Type B pancreatic cell (in vitro differentiated cells): ENCODE measurements around the gene PAIP2B. TPM values are rescaled to one million over a fixed set of nuclear protein-coding genes. Genes with fewer than 3 reads are reported as not detected.
"Not testable (repeated sequence)": the region's sequence is repeated elsewhere in the genome, so short reads cannot be mapped to it uniquely, and the experiment has no call there.

Experiments used
- DNase-seq: peaks from one replicate; pipeline ENCODE4 v3.0.0; 2021; ENCODE audit warnings: mixed read lengths; ENCODE audit not compliant: unreplicated experiment; ENCODE audit errors: extremely low spot score
- H3K27ac Mint-ChIP-seq: 2 replicates; pipeline ENCODE4 v1.8.0; 2021; ENCODE audit warnings: mild to moderate bottlenecking, mixed read lengths
- H3K27me3 Mint-ChIP-seq: 2 replicates; pipeline ENCODE4 v1.8.0; 2021; ENCODE audit warnings: mixed read lengths
- H3K36me3 Mint-ChIP-seq: 2 replicates; pipeline ENCODE4 v1.8.0; 2021; ENCODE audit warnings: mixed read lengths
- H3K4me1 Mint-ChIP-seq: one replicate; pipeline ENCODE4 v1.8.0; 2021; ENCODE audit warnings: mixed read lengths; ENCODE audit not compliant: unreplicated experiment
- H3K4me3 Mint-ChIP-seq: 2 replicates; pipeline ENCODE4 v1.8.0; 2021; ENCODE audit warnings: mild to moderate bottlenecking, mixed read lengths
- H3K9me3 Mint-ChIP-seq: 2 replicates; pipeline ENCODE4 v1.8.0; 2021; ENCODE audit warnings: mixed read lengths
- CTCF ChIP-seq: fragments of 200-600 bp; sonication (generic); conservative IDR thresholded peaks from 2 replicates; pipeline ENCODE4 v1.5.0; 2021; ENCODE audit warnings: antibody characterized with exemption, mild to moderate bottlenecking
- total RNA-seq: library from RNA; stranded (reverse); gene quantifications from 2 replicates; pipeline ENCODE4 v1.2.1, GENCODE V29; 2021; ENCODE audit warnings: low replicate concordance

Gene PAIP2B
- total RNA-seq, 1 donor from 2014 or later = 13.7 TPM

GRCh38 chr2:71244302-71244660, 17.4 kb upstream of the PAIP2B start:
- no peak for TF ChIP-seq CTCF
- Mint-ChIP-seq H3K4me3 (no peak overlapping the region), H3K27me3 (peaks cover 22% of the 10 kb centered on the region), H3K4me1 (no peaks in the 10 kb centered on the region), H3K9me3 (no peaks in the 10 kb centered on the region), H3K36me3 (no peaks in the 10 kb centered on the region), H3K27ac (no peak overlapping the region)
- no peak for DNase-seq

GRCh38 chr2:71243634-71244301, 16.9 kb upstream of the PAIP2B start:
- no peak for DNase-seq
- TF ChIP-seq CTCF = no peak
- Mint-ChIP-seq H3K27me3 (peaks cover 17% of the 10 kb centered on the region), H3K4me1 (no peaks in the 10 kb centered on the region), H3K4me3 (no peak overlapping the region), H3K9me3 (no peaks in the 10 kb centered on the region), H3K36me3 (no peaks in the 10 kb centered on the region), H3K27ac (no peak overlapping the region)

- H3K4me3 Mint-ChIP-seq = no peak overlapping the region
- H3K4me1 Mint-ChIP-seq = no peaks in the 10 kb centered on the region
- H3K36me3 Mint-ChIP-seq = no peaks in the 10 kb centered on the region
- H3K27ac Mint-ChIP-seq = no peak overlapping the region
- TF ChIP-seq CTCF = no peak
- no peaks in the 10 kb centered on the region for H3K9me3 Mint-ChIP-seq
- H3K27me3 Mint-ChIP-seq = peaks cover 17% of the 10 kb centered on the region
- DNase-seq = no peak
Observed at GRCh38 chr2:71240794-71241193, 13.9 kb upstream of the PAIP2B start.

GRCh38 chr2:71238089-71238488, 11.2 kb upstream of the PAIP2B start:
- no peak overlapping the region for H3K27ac Mint-ChIP-seq
- peaks cover 15% of the 10 kb centered on the region for H3K27me3 Mint-ChIP-seq
- no peak for TF ChIP-seq CTCF
- H3K9me3 Mint-ChIP-seq = no peaks in the 10 kb centered on the region
- no peak overlapping the region for H3K4me3 Mint-ChIP-seq
- DNase-seq = no peak
- H3K36me3 Mint-ChIP-seq = no peaks in the 10 kb centered on the region
- H3K4me1 Mint-ChIP-seq = no peaks in the 10 kb centered on the region

- DNase-seq = no peak
- Mint-ChIP-seq H3K27me3 (peaks cover 13% of the 10 kb centered on the region), H3K4me3 (no peak overlapping the region), H3K4me1 (no peaks in the 10 kb centered on the region), H3K27ac (peak overlapping the region; percentile 26), H3K36me3 (no peaks in the 10 kb centered on the region), H3K9me3 (peaks cover 4% of the 10 kb centered on the region)
- no peak for TF ChIP-seq CTCF
Observed at GRCh38 chr2:71235930-71236587, 9.2 kb upstream of the PAIP2B start.

GRCh38 chr2:71233072-71233471, 6.2 kb upstream of the PAIP2B start:
- H3K27ac Mint-ChIP-seq, H3K36me3 Mint-ChIP-seq, DNase-seq, H3K4me3 Mint-ChIP-seq, H3K9me3 Mint-ChIP-seq, H3K4me1 Mint-ChIP-seq, H3K27me3 Mint-ChIP-seq: not testable (repeated sequence)
